ENCODE data around the gene HNRNPM.
"Not testable (repeated sequence)": the region's sequence is repeated elsewhere in the genome, so short reads cannot be mapped to it uniquely, and the experiment has no call there.

HNRNPM gene, protein sequence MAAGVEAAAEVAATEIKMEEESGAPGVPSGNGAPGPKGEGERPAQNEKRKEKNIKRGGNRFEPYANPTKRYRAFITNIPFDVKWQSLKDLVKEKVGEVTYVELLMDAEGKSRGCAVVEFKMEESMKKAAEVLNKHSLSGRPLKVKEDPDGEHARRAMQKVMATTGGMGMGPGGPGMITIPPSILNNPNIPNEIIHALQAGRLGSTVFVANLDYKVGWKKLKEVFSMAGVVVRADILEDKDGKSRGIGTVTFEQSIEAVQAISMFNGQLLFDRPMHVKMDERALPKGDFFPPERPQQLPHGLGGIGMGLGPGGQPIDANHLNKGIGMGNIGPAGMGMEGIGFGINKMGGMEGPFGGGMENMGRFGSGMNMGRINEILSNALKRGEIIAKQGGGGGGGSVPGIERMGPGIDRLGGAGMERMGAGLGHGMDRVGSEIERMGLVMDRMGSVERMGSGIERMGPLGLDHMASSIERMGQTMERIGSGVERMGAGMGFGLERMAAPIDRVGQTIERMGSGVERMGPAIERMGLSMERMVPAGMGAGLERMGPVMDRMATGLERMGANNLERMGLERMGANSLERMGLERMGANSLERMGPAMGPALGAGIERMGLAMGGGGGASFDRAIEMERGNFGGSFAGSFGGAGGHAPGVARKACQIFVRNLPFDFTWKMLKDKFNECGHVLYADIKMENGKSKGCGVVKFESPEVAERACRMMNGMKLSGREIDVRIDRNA

DNA sequence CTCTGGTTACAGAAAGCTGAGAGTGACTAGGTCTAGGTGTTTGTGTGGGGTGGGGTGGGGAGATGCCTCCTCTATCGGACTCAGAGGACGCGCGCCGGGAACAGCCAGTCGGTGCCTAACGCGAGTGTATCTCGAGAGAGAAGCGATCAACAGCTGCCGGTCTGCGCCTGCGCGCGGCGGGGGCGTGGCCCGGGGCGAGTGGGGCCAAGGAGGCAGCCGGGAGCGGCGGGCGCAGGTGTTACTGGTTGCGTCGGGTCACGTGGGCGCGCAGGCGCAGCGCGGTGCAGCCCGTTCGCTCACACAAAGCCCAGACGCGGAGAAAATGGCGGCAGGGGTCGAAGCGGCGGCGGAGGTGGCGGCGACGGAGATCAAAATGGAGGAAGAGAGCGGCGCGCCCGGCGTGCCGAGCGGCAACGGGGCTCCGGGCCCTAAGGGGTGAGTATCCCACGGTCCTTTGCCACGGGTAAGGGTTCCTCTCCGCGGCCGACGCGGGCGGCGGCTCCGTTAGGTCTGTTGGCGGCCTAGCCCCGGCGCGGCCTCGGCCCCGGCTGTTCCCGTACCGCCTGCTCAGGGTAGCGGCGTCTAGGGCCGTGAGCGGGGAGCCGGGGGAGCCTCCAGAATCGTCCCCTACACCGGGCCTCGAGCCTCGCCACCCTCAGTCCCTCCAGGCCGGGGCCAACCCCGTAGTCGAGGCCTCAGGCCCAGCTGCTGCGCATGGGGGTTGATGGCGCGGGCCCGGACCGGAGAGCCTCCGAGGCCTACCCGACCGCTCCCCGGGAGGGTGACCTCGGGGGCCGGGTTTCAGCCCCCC lies at the start of gene HNRNPM:
Gene HNRNPM (plus strand): TSS at position 299 of the 811 bp plus-strand sequence. CDS start 24 bp downstream, at position 323.
- peak; percentile 71 for DNase-seq (ENCODE audit: low read depth)

DNA sequence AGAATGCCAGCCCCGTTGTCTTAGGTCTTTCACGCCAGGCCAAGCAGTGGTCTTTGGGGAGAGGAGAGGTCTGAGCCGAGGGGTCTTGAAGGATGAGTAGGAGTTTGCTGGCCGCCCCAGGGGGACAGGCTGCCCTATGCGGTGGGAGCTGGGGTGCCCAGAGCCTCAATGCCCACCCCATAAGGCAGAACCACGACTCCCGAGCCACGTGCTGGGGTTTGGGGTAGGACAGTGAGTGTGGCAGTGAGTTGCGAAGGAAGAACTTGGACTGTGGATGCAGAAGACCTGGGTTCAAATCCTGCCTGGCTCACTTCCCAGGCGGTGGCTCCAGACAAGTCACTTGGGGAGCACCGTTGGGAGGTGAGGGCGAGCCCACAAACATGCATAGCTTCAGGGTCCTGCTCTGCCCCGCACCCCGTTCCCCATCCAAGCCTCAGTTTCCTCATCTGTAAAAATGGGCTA lies 49.1 kb upstream of the HNRNPM start:
- no peak for DNase-seq (ENCODE audit: low read depth)

DNA sequence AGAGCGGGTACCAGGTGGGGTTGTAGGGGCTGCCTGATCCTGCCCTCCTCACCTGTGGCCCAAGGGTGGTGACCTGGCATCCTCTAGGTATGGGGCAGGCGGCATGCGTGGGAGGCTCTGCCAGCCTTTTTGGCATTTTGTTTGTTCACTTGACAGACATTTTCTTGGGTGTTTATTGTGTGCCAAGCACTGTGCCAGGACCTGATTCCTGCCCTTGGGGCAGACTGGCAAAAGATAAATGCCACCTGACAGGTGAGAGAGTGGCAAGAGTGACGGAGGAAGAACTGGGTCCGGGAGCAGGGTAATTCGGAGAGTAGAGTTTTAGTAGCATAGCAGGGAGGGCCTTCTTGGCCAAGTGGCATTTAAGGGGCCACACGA lies 48.6 kb upstream of the HNRNPM start:
- no peak for DNase-seq (ENCODE audit: low read depth)

DNA sequence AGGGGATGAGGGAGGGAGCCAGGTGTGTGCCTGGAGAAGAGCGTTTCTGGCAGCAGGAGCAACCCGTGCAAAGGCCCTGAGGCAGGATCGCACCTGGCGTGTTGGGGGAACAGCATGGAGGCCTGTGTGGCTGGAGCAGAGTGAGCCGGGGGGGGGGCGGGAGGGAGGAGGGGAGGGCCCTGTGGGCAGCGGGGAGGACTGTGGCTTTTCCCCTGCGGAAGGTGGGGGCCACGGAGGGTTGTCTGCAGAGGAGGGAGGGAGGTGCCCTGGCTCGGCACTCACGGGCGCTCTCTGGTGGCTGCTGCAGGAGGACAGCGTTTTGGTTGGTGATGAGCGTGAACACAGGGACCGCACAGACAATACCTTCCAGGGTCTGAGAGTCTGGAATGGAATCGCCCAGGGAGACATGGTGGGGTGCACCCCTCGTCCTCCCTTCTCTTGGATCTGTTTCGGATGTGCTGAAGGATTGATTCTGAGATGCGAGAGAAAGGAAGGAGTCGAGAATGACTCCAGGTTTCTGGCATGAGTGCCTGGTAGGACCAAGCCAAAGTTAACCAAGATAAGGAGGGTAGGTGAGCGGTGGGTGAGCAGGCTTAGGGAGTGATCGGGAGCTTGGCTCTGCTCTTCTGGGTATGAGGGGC lies 48.1 kb upstream of the HNRNPM start:
- DNase-seq (ENCODE audit: low read depth) = no peak

DNA sequence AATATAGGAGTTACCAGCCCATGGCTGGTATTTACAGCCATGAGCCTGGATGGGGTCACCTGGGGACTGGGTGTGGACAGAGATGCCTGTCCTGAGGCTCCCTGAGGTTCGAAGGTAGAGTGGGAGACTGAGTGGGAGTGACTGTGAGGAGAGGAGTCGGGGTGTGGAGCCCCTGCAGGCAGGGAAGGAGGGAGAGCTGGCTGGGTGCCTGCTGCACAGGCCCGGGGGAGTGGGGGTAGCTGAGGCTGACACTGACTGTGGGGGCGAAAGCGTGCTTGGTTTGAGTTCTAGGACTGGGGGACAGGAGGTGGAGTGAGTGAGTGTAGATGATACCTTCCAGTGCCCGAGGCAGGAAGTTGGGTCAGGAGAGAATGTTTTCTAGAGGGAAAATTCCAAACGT lies 47.5 kb upstream of the HNRNPM start:
- no peak for DNase-seq (ENCODE audit: low read depth)

DNA sequence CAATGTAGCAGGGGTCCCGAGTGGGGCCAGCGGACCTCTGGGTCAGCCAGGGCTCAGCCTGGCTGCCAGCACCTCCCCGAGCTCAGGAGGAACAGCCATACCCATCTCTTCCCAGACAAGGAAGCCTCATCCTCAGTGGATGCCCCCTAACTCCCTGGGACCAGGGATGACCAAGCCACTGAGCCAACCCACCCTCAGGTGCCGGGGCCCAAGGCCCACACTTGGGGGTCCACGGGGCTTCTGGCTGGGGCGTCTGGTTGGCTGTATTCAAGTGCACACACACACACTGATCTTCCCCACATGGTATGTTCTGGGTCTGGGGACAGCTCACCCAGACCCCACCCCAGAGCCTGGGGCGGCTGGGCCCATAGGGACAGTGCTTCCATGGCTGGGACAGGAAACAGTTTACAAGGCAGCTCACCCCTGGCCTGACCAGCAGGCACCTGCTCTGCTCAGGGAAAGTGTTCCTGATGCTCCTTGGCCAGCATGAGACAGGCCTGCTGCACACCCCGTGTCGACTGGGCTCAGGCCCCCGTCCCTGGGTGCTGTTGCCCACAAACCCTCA lies 46.9 kb upstream of the HNRNPM start:
- no peak for DNase-seq (ENCODE audit: low read depth)

DNA sequence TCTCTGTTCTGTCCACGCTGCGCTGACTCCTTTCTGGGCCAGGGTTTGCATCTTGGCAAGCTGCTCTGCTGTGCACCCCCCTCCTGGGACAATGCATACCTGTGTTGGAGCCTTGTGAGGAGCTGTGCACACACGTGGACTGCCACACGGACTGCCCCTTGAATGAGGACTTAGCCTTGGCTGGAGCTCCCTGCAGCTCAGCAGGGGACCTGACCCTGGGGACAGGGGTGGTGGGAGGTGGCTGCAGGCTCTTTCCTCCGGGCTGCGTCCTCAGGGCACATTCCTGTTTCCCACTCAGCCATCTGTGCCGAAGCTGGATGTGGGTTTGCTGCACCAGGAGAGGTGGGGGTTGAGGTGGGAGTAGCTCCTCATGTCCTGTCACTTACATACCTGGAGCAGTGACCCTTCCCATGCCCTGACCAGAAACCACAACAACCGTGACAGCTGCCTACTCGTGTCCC lies 46.4 kb upstream of the HNRNPM start:
- no peak for DNase-seq (ENCODE audit: low read depth)

DNA sequence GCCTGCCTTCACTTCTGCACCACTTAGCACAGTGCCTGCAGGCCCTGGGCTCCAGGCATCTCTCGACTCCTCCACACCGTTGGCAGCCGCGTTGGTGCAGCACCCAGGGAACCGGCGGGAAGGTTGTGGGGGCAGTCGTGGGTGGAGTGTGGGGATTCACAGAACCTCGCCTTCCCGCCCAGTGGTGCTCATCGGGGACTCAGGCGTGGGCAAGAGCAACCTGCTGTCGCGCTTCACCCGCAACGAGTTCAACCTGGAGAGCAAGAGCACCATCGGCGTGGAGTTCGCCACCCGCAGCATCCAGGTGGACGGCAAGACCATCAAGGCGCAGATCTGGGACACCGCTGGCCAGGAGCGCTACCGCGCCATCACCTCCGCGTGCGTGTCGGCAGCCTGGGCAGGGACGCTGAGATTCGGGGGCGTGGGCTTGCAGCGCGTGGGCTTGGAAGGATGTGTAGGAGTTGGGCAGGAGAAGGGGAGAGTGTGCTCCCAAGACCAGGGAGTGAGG lies 45.0 kb upstream of the HNRNPM start:
- no peak for DNase-seq (ENCODE audit: low read depth)

DNA sequence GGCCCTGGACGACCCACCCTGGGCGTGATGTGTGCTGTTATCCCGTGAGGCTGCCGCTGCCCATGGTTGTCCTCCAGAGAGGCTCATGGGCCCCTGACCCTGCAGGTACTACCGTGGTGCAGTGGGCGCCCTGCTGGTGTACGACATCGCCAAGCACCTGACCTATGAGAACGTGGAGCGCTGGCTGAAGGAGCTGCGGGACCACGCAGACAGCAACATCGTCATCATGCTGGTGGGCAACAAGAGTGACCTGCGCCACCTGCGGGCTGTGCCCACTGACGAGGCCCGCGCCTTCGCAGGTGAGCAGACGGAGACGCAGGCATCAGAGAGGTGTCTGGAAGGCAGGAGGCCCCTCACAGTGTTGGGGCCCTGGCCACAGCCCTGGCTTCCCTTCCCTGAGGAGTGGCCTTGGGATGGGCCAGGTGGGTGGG lies 42.8 kb upstream of the HNRNPM start:
- DNase-seq (ENCODE audit: low read depth) = no peak

DNA sequence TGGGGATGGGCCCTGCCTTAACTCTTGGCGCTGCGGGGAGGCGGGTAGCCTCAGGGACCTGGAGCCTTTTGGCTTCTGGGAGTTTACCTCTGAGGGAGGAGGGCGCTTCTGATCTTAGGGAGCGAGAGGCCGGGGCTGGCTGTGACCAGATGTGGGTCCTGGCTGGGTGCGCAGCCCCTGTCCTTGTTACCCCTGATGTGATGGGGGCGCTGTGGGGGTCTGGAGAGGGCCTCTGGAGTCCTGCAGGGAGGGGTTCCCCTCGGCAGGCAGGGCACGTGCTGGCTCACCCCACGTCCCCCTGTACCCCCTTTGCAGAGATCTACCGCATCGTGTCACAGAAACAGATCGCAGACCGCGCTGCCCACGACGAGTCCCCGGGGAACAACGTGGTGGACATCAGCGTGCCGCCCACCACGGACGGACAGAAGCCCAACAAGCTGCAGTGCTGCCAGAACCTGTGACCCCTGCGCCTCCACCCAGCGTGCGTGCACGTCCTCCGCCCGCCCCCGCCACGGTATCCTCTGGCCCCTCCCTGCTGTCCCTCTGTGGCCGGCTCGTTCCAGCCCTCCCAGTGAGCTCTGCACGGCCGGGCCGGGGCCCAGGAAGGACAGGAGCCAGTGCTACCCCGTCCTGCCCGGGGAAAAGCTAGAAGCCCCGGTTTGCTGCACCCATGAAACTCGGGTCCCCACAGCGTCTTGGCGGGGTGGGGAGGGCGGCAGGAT lies 41.5 kb upstream of the HNRNPM start:
- no peak for DNase-seq (ENCODE audit: low read depth)

DNA sequence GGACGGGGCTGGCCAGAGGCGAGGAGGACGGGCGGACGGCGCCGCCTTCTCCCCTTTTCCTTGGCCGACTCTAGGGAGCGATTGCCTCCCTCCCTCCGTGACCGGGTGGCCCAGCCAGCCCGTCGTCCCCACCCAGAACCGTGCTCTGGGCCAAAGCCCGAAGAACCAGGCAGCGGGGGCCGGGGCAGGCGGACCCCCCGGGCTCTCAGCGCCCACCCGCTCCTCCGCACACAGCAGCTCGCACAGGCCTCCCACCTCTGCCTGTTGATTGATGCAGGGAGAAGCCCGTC lies 41.0 kb upstream of the HNRNPM start:
- DNase-seq (ENCODE audit: low read depth) = no peak

DNA sequence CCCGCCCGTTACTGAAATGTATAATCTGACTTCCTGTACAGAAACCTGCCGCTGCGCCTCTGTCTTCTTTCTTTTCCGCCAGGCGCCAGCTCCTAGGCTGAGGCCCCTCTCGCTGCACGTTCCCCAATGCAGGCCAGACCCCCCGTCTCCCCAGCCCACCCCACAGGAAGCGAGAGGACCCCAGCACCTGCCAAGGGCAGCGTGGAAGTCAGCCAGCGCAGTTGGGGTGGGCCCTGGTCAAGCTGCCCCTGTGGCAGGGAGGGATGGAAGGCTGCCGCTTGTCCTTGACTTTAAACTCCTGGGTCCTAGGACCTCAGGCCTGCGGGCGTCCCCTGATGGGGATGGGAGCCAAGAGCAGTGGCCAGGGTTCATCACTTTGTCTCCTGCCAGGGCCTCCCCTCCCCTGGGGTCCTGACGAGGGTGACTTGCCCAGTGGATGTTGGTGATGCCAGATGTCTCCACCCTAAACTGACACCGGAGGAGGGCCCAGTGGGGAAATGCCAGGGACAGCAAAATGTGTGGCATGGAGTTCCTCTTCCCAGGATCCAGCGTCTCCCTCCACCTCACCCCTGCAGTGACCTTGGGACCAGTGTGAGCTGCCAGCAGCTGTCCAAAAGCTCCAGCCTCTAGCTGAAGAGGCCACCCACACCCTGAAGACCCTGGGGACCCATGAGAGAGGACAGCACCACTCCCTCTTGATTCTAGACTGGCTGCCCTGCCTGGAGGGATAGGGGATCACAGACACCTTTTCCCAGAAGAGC lies 40.2 kb upstream of the HNRNPM start:
- no peak for DNase-seq (ENCODE audit: low read depth)

DNA sequence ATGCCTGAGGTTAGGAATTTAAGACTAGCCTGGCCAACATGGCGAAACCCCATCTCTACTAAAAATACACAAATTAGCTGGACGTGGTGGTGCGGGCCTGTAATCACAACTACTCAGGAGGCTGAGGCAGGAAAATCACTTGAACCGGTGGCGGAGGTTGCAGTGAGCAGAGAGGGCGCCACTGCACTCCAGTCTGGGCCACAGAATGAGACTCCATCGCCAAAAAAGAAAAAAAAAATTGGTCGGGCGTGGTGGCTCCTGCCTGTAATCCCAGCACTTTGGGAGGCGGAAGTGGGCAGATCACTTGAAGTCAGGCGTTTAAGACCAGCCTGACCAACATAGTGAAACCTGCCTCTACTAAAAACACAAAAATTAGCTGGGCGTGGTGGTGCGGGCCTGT lies 34.1 kb upstream of the HNRNPM start:
- DNase-seq (ENCODE audit: low read depth) = not testable (repeated sequence)

DNA sequence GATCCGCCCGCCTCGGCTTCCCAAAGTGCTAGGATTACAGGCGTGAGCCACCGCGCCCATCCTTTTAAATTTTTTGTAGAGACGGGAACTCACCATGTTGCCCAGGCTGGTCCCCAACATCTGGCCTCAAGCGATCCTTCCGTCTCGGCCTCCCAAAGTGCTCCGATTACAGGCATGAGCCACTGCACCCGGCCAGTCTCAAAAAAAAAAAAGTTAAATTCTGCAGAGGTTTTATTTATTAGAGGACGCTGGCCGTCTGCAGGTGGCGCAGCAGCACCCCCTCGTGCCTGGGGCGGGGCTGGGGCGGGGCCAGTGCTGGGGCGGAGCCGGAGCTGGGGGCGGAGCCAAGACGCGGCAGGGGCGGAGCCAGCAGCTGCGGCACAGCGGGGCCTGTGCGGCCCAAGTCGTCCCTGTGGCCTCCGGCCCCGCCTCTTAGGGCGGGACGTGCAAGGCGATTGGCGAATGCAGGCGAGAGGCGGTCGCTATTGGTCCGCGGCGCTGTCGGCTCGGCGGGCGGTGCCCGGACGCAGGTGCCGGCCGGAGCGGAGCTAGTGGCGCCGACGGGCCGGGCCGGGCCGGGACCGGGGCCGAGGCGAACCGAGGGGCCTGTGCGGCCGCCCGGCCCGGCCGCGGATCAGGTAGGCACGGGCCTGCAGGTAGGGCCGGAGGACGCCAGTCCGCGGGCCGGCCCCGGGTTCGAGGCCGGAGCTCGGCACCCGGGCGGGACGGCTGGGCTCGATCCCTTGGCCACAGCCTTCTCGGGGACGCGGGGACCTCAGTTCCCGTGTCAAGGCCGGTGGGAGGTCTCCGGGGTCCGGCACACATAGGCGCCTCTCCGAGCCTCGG lies 31.8 kb upstream of the HNRNPM start, which contains the start of gene MARCHF2:
Gene MARCHF2 (plus strand): TSS at position 523 of the 846 bp plus-strand sequence. CDS start 8,536 bp downstream, outside the sequence.
- DNase-seq (ENCODE audit: low read depth) = peak; percentile 84

DNA sequence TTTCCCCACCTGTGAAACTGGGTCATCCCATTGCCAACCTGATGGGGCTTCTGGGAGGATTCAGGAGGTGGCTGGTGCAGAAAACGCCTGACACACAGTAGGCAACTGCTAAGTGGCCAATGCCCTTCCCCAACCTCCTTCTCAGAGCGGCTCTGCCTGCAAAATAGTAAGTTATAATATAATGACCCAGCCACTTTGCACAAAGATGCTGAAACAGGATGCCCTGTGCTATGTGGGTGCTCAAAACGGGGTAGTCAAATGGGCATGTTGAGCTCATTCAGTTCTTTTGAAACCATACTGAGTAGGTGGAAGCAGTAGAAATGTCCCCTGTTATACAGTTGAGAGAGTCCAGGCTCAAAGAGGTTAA lies 31.2 kb upstream of the HNRNPM start:
- no peak for DNase-seq (ENCODE audit: low read depth)

DNA sequence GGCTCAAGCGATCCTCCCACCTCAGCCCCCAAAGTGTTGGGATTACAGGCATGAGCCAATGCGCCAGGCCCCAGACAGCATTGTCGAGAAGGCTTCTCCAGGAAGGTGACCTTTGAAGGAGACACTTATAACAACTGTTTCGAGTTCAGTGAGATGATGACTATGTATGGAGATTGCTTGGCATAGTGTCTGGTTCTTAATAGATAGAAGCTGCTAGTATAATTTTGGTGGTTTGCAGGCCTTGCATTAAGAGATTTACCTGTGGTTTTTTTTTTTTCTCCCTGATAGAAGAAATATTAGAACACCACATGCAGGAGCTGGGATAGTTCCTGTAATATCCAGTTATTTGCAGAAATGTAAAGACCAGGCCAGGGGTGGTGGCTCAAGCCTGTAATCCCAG lies 28.0 kb upstream of the HNRNPM start:
- DNase-seq (ENCODE audit: low read depth) = no peak

DNA sequence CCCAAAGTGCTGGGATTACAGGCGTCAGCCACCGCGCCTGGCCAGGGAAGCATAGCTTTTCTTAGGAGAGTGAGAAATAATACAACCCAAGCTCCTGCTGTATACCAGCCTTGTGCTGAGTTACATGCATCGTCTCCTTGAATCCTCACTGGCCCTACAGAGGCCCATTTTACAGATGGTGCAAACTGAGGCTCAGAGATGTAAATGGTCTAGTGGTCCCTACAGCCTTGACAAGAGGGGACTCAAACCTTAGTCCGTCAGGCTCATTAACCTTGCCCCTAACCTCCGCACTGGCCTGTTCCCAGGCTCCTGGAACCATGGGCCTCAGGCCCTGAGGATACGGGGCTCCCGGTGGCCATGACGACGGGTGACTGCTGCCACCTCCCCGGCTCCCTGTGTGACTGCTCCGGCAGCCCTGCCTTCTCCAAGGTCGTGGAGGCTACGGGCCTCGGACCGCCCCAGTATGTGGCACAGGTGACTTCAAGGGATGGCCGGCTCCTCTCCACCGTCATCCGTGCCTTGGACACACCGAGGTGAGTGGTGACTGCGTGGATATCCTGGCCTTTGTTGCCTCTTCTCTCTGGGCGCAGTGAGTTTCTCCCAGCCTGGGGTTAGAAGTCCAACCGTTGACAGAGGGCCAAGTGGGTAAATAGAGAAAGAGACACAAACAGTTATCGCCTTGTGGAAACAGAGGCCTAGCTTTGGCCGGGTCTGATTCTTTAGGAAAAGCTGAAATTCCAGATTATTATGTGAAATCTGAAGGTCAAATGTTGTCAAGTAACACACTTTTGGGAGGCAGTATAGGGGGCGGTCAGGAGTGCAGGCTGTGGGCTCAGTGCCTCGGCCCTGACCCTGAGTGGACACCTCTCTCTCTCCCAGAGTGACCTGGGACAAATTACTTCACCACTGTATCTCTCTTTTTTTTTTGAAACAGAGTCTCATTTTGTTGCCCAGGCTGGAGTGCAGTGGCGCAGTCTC lies 23.0 kb upstream of the HNRNPM start:
- DNase-seq (ENCODE audit: low read depth) = no peak

DNA sequence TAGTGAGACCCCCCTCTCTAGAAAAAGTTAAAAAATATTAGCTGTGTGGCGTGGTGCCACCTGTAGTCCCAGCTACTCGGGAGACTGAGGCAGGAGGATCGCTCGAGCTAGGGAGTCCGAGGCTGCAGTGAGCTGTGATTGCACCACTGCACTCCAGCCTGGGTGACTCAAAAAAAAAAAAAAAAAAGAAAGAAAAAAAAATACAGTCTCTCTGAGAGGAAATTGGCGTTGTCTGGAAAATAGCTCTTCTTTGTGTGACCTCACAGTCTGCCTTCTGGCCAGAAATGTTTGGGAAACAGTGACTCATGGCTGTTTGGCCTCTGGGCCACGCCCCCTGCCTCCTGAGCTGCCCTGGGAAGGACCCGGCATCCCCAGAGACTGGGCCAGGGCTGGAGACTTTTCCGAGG lies 21.0 kb upstream of the HNRNPM start:
- DNase-seq (ENCODE audit: low read depth) = peak; percentile 86

Data from non-pigmented ciliary epithelial cell (primary cell).